GM19328 (cell line): ENCODE results near the gene PLCB1.
A peak's percentile ranks its signal among the peaks of the same experiment; 100 is the strongest.

Experiments used
- ATAC-seq: cut with Tn5 transposase; IDR thresholded peaks from one replicate; pipeline ENCODE4 v1.9.1; 2021; ENCODE audit warnings: mild to moderate bottlenecking, moderate library complexity; ENCODE audit not compliant: unreplicated experiment

Gene PLCB1

DNA sequence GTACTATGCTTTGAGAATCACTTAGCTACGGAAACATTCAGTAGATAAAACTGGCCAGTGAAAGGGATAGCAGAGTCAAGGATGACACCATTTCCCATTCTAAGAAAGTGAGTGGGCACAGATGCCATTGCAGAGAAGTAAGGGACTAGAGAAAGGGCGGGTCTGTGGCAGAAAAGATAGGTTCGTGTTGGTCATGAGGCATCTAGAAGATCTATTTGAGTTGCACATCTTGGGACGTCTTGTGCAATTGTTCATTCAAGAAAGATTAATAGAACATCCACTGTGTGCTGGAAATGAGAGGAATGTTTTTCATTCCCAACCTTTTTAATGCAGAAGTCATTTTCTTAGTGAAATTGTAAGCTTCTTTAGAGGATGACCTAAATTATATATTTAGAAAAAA lies 161.7 kb downstream of the PLCB1 start:
- ATAC-seq, result no peak

DNA sequence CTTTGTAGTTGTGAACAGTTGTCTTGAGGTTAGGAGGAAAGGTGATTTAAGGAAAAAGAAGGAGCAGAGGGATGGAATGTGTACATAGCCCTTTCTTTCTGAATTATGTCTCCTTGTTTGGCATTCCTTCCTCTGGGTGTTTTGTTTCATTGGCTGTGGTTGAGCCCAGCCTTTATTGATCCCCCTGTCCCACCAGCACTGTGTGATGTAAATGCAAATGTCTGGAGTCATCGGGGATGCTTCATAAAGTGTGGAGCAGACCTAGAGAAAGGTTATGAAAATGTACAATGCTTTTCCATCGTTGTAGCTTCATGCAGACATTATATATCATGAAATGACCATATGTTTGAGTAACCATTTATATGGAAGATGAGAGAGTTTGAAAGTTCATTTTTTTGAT lies 164.5 kb downstream of the PLCB1 start:
- no peak for ATAC-seq

DNA sequence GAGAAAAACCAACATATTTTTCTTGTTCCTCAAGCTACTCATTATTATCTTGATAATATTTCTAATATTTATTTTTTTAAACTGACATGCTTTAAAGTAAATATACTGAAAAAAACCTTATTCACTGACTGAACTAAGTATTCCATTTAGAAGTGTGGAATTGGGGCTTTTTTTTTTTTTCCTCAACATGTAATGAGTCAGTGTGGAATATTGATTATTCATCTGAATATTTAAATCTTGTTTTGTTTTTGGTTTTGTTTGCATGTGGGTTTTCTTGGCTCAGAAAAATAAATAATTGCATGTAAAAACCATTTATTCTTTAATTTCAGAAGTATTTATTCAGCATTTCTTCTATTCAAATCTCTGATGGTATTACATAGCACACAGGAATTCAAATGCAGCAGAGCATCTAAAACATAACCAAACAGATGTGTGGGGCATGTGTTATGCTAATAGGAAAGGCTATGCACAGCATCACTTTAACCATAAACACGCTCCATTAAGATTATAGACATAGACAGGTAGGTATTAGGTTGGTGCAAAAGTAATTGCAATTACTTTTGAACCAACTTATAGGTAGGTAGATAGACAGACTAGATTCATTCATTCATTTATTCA lies 166.5 kb downstream of the PLCB1 start:
- ATAC-seq, result no peak

DNA sequence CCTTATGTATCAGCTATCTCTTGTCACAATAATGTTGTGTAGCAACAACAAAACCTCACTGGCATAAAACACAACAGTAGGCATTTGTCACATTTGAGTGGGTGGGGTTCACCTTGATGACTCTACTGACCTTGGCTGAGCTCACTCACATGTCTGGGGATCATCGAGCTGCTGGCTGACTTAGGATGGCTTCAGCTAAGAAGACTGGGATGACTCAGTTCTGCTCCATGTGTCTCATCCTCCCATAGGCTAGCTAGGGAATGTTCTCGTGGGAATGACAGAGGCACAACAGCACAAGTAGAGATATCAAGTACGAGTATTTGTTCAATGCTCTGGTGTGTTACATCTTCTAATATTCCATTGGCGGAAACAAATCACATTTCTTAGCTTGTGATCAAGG lies 167.9 kb downstream of the PLCB1 start:
- ATAC-seq, result no peak

DNA sequence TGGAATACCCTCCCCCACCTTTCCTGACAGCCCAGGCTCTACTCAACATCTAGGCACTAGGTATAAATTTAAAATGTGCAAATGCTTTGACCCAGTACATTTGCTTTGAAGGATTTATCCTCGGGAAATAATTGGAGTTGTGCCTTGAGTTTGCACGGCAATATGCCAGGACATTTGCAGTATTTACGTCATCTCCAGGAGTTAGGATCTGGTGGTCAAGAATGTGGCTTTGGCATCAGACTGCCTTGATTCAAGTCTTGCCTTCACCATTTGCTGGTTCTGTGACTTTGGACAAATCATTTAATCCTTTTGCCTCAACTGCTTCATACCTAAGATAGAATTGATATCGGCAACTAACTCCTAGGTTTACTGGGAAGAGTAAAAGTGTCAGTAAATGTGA lies 169.6 kb downstream of the PLCB1 start:
- ATAC-seq, result no peak

DNA sequence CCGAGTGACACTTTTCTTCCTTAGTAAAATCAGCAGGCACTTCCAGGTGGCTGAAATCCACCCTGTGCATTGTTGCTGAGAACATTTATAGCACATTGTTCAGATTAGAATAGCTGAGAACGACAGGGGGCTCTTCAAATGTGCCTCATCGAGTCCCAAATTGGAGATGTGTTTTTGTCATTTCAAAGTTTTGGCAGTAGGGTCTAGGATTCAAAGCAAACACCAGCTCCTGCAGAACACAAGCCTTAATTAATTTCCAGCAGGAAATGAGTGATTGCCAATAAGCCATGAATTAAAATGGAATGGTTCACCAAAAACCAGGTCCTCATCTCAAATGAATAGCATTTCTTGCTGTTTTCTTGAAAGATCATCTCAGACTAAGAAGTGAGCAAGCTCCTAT lies 171.6 kb downstream of the PLCB1 start:
- ATAC-seq, result no peak

DNA sequence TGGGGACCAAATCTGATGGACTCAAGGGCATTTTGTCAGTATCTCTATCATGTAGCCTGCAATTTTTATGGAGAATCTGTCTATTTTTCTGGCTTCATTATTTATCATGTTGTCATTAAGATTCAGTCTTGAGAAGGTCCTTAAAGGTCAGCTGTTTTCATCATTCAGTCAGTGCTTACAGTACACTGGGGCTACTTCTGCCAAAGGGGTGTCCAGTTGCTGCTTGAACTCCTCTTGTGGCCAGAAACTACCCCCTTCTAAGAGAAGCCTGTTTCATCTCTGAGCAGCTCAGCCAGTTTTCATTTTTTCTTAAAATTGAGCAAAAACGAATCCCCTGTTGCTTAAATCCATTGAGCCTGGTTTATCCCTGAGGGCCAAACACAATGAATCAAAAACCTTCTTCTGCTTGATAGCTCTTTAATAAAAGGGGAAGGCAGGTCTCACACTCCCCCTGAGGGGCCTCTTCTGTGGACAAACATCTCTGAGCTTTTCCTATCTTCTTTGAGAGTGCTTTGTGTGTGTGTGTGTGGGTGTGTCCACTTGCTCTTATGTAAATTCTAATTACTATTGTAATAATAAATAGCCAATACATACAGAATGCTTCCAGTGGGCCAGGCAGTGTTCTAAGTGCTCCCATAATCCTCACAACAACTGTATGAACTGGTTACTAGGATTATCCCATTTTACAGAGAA lies 172.2 kb downstream of the PLCB1 start:
- no peak for ATAC-seq

DNA sequence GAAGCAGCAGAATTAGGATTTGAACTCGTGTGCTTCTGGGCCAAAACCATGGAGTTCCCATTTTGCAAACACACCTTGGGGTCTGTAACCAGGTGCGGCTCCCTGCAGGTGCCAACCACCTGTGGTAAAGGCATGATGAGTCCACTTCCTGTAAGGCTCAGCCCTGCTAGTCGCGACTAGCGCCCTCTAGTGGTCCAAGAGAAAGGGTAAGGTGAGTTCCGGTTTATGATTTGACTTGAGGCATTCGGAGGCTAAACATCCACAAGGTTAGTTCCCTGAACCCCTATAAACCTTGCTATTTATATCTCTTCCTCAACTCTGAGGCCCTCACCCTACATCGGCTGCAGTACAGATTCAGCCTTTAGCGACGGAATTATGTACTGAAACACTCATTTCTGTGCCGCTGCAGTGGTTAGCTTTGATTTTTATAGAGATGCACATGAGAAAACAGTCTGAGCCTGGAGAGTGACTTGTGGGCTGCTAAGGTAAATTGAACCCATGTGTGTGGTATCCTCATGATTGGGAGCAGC lies 173.4 kb downstream of the PLCB1 start:
- ATAC-seq, result peak; percentile 93

DNA sequence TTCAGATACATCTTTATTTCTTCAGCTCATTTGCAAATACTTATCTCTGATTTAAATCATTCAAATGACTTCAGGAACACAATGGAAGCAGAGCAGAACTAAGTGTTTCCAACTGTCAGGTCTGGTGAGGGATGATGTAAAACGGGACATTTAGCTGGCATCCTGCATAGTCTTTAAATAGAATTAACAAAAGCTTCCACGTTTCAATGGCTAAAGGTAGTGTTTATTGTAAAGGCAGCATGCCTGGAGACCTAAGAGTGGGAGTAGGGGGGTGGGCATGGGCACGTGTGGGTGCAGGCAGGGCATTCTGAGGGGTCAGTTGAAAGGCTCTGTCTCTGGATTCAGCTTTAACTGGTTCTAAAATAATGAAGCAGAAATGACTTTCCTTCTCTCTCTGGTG lies 174.9 kb downstream of the PLCB1 start:
- ATAC-seq, result no peak

DNA sequence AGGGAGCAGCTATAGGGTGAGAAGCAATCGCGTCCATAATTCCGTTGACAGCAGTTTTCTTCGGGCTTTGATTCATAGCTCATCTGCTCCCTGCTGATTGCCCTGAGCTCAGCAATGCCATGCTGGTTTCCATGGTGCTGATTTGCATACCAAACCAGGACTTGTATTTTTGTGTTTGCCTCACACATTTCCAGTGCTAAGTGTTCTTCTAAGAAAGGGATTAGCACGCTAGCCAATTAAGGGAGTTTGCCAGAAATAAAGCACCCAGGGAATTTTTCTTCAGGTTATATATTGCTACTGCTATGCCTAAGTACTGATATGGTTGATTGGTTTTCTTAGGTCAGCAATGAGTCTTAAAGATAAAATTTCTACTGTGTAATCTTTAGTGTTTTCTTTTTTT lies 177.6 kb downstream of the PLCB1 start:
- no peak for ATAC-seq

DNA sequence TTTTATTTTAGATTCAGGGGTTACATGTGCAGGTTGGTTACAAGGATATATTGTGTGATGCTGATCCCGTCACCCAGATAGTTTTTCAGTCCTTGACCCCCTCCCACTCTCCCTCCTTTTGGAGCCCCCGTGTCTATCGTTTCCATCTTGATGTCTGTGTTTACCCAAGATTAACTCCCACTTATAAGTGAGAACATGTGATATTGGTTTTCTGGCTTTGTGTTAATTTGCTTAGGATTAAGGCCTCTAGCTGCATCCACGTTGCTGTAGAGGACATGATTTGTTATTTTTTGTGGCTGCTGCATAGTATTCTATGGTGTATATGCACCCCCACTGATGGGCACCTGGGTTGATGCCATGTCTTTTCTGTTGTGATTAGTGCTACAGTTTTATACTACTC lies 178.6 kb downstream of the PLCB1 start:
- ATAC-seq, result no peak

DNA sequence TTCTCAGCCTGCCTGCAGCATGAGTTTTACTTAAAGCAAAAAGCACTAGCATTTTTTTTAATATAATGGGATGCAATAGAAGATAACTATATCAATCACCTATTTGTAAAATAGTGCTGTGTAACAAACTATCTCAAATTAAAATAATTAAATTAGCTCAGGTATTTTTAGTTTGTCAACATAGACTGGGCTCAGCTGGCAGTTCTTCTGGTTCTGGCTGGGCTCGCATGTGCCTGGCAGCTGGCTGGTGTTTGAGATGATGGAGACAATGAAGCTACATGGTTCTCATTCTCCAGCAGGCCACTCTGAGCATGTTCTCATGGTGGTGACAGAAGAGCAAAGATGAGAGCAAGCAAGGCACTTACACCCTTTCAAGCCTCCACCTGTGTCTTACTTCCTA lies 181.0 kb downstream of the PLCB1 start:
- ATAC-seq, result no peak

DNA sequence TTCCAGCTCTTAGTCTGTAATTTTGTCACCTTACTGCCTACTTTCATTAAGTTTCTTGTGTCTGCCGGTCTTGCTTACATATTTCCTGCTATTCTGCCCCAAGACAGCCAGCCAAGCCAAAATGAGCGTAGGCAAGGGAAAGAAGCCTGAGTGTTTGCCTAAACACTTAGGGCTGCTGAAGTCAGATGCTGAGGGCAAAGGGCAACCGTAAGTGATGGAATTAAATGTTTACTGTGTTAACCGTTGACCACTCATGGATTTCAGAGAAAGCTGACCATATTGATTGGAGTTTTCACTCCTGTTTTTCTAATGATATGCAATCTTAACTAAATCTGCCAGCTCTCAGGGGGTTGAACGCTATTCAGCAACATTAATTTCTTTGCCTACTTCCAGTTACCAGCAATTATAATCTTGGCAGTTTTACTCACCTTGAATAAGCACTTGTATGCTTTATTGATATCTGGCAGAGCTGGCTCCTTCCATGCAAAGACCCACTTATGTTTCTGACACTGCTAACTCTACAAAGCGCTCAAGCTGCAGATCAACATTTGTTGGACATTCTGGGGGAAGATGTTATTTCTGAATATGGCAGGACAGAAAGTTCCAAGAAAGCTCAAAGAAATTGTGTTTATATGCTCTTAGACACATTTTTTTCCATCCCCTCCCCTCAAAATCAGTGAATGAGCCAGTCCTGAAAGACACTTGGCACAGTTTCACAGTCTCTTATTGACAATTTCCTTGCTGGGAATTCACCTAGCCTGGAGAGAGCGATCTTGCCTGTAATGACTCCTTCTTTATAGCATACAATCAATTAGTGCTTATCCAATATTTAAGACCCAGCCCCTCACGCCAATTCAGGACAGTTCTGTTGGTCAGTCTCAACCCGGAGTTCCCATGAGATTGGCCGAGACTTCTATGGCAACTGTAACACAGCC lies 183.8 kb downstream of the PLCB1 start:
- no peak for ATAC-seq

DNA sequence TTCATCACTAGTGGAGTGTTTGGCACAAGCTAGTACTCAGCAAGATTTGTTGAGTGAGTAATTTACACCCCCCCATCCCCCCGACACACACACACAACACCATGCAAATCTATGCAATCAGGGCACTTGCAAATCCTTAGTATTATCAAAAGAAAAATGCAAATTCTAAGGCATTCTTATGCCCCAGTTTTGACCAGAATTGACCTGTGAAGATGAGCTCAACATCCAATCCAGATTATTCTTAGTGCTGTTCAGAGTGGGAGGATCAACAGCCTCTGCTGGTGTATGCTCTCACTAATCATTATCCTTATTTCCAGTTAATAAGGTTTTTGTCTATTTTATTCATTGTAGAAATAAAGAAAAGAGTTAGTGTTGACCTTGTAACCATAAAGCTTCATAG lies 185.4 kb downstream of the PLCB1 start:
- ATAC-seq, result no peak

DNA sequence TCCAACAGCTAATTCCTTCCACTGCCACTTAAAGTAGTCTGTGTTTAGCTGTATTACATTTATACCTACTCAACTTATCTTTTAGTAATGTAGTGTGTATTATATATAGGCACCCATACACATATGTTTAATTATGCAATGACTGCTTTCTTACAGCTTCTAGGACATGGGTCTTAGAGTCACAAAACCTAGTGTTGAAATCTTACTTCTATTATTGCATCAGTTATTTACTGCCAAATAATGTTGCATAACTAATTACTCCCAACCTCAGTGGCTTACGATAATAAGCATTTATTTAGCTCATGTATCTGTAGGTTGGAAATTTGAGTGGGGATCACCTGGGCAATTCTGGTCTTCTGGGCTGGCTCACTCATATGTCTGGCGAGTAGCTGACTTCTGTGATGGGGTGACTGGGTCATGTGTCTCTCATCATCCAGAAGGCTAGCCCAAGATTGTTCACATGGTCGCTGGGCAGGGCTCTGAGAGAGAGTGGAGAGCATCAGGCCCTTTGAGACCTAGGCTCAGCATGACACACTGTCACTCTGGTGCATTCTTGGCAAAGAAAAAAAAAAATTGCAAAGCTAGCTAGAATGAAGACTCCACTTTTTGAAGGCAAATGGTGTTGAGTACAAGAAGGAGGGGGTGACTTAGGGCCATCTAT lies 187.0 kb downstream of the PLCB1 start:
- no peak for ATAC-seq

DNA sequence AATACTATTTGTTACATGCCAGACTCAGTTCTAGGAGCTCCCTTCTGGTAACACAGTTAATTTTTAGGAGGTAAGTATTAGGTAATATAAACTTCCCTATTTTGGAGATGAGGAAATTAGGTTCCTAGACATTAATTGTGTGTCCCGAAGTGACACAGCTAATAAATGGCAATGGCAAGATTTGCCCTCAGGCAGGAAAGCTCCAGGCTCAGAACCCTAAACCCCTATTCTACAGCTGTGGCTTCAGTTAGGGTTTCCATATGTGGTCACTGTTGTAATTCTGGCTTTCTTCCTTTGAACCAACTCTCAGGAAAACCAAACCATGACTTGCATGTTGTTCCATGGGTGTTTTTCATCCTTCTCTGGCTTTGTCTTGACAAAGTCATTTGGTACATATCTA lies 188.2 kb downstream of the PLCB1 start:
- no peak for ATAC-seq

DNA sequence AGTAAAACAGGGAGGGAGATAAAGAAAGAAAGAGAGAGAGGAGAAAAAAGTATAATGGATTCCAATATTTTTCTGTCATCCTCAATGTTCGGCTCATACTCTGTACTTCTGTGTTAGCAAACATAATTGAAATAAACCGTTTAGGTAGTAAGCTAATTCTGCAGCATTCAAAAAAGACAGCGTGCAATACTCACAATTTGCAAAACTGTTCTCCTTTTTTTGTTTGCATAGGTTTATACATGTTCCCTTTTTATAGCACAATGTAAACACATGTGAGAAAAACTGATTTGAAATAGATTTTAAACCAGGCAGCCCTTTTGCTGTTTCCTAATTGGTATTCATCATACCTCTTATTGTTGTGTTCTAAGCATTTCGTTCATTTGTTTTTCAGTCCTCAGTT lies 188.9 kb downstream of the PLCB1 start:
- ATAC-seq, result no peak

DNA sequence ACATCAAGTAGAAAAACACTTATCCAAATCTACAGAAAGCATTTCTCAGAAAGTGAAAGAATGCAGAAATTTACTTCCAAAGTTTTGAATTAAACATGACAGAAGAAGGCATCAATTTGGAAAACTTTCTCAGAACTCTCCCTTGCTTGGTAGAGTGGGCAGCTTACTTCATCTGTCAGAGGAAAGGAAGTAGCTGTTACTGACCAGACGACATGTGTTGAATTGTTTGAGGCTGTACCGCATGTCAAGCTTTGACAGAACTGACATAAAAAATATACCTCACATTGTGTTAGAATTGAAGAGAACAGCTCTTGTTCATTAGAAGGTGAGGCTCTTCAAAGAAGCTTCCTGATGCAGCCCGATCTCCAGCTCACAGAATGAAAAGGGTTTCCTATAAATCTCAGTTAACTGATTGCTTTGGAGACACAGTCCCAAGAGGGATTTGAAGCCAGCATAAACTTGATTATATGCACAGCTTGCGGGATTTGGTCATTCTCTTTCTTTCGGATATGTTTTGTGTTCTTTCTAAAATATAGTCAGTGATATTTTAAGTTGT lies 190.7 kb downstream of the PLCB1 start:
- no peak for ATAC-seq

DNA sequence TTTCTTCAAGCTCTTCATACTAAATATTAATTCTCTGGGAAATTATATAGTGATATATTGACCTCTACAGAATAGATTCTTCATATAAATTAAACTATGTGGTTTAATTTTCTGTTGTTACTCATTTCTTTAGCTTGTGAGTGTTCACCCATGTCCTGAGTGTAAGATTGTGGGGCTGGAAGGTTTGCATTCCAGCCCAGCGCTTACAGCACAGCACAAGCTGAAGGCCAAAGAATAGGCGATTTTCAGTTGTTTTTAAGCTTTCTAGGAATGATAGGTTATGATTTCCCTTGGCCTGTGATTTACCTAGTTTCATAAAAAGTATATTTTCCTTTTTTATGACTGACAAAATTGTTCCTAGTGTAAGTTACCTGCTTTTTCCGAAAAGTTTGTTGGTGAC lies 194.1 kb downstream of the PLCB1 start:
- ATAC-seq, result no peak

DNA sequence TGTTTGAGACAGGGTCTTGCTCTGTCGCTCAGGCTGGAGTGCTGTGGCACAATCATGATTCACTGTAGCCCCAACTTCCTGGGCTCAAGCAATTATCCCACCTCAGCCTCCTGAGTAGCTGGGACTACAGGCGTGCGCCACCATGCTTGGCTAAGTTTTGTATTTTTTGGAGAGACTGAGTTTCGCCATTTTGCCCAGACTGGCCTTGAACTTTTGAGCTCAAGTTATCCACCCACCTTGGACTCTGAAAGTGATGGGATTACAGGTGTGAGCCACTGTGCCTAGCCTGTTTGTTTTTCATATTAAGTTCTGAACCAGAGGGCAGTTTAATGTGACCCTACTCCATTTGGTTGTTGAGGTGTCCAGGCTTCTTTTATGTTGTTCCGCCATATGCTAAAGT lies 194.8 kb downstream of the PLCB1 start:
- ATAC-seq, result no peak

DNA sequence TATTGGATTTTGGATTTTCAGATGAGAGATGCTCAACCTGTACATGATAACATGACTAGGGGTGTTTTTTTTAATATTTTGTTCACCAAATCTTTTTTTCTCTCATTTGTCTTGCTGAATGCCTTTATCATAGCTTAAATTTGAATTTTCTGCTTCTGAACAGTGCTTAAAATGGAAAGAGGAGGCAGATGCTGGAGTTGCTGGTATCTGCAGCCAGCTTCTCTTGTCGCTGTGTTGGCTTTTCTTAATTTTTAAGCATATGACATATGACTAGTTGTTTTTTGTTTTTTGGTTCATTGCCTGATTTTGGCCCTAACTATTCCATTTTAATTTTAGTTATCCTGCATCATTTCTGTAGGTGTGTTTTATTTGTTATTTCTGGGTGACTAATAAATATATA lies 196.1 kb downstream of the PLCB1 start:
- no peak for ATAC-seq
